Hepatocyte (in vitro differentiated cells): Measurements from ENCODE around the gene RSPO4. TPM values are rescaled to one million over a fixed set of nuclear protein-coding genes. Genes with fewer than 3 reads are reported as not detected.
"Not testable (repeated sequence)": the region's sequence is repeated elsewhere in the genome, so short reads cannot be mapped to it uniquely, and the experiment has no call there.

Experiments used
- DNase-seq: peaks from one replicate; pipeline ENCODE4 v3.0.0-alpha.2; 2016; ENCODE audit warnings: low spot score
- H2AFZ ChIP-seq: fragments of 200-600 bp; sonication (generic); 2 replicates; pipeline ENCODE4 v1.6.0; 2016; ENCODE audit warnings: antibody characterized with exemption, mild to moderate bottlenecking
- H3K27ac ChIP-seq: fragments of 200-600 bp; sonication (generic); 2 replicates; pipeline ENCODE4 v1.5.1; 2016; ENCODE audit warnings: mild to moderate bottlenecking
- H3K27me3 ChIP-seq: fragments of 200-600 bp; sonication (generic); 2 replicates; pipeline ENCODE4 v1.6.1; 2016
- H3K36me3 ChIP-seq: fragments of 200-600 bp; sonication (generic); replicated peaks from 2 replicates; pipeline ENCODE4 v1.5.1; 2016; ENCODE audit warnings: low read depth; ENCODE audit not compliant: insufficient read depth
- H3K4me1 ChIP-seq: fragments of 200-600 bp; sonication (generic); 2 replicates; pipeline ENCODE4 v1.5.1; 2016; ENCODE audit warnings: mild to moderate bottlenecking, moderate library complexity; ENCODE audit not compliant: insufficient read depth
- H3K4me2 ChIP-seq: fragments of 200-600 bp; sonication (generic); 2 replicates; pipeline ENCODE4 v1.6.0; 2016
- H3K4me3 ChIP-seq: fragments of 200-600 bp; sonication (generic); 2 replicates; pipeline ENCODE4 v1.5.1; 2016; ENCODE audit warnings: mild to moderate bottlenecking
- H3K79me2 ChIP-seq: fragments of 200-600 bp; sonication (generic); 2 replicates; pipeline ENCODE4 v1.6.0; 2017; ENCODE audit warnings: mild to moderate bottlenecking
- H3K9me2 ChIP-seq: fragments of 200-600 bp; sonication (generic); replicated peaks from 2 replicates; pipeline ENCODE4 v1.6.0; 2017; ENCODE audit warnings: mild to moderate bottlenecking; ENCODE audit not compliant: insufficient read depth
- H3K9me3 ChIP-seq: fragments of 200-600 bp; sonication (generic); 2 replicates; pipeline ENCODE4 v1.5.1; 2016; ENCODE audit warnings: low read depth, mild to moderate bottlenecking
- H4K20me1 ChIP-seq: fragments of 200-600 bp; sonication (generic); 2 replicates; pipeline ENCODE4 v1.6.0; 2016; ENCODE audit warnings: mild to moderate bottlenecking; ENCODE audit not compliant: insufficient read depth, poor library complexity, severe bottlenecking
- CTCF ChIP-seq: fragments of 200-600 bp; sonication (generic); IDR thresholded peaks from 2 replicates; pipeline ENCODE4 v1.5.1; 2016; ENCODE audit warnings: antibody characterized with exemption, mild to moderate bottlenecking; ENCODE audit not compliant: poor library complexity
- EZH2 ChIP-seq: fragments of 200-600 bp; sonication (generic); IDR thresholded peaks from 2 replicates; pipeline ENCODE4 v1.6.1; 2016; ENCODE audit warnings: antibody characterized with exemption, mild to moderate bottlenecking, borderline replicate concordance
- EZH2phosphoT487 ChIP-seq: fragments of 200-600 bp; sonication (generic); IDR thresholded peaks from one replicate; pipeline ENCODE4 v1.6.1; 2018; ENCODE audit warnings: antibody characterized with exemption, mild to moderate bottlenecking, low read depth, moderate library complexity; ENCODE audit not compliant: unreplicated experiment, severe bottlenecking
- WGBS: methylation state at CpG from one replicate; pipeline ENCODE4 v1.1.6; 2016; ENCODE audit warnings: low lambda C conversion rate; ENCODE audit errors: missing lambda C conversion rate; 5-methylcytosine and 5-hydroxymethylcytosine counted together
- polyA plus RNA-seq: library from polyadenylated mRNA; unstranded; fragments of >200 nt; fragmentation: Nextera tagmentation; extraction: Ambion mirVana; gene quantifications from 2 replicates; pipeline ENCODE4 v1.2.1, GENCODE V29; 2016
- total RNA-seq: library from RNA; depleted of rRNA; stranded (reverse); fragments of >200 nt; gene quantifications from 2 replicates; pipeline ENCODE4 v1.2.3, GENCODE V29; 2014

RSPO4 gene
- total and polyA plus RNA-seq, 2 experiments from 2014 or later: 0.41 to 0.57 TPM

- Histone ChIP-seq H3K27ac (no peak overlapping the region), H3K79me2 (no peaks in the 10 kb centered on the region), H3K9me2 (no peaks in the 10 kb centered on the region), H2AFZ (no peak overlapping the region), H3K4me3 (no peak overlapping the region), H3K27me3 (no peaks in the 10 kb centered on the region), H3K4me2 (no peak overlapping the region), H3K36me3 (no peaks in the 10 kb centered on the region), H3K9me3 (no peaks in the 10 kb centered on the region), H3K4me1 (no peaks in the 10 kb centered on the region), H4K20me1 (no peaks in the 10 kb centered on the region)
- no peak for DNase-seq
- no peak for TF ChIP-seq EZH2
- no peak for TF ChIP-seq EZH2phosphoT487
- no peak for TF ChIP-seq CTCF
- 83% methylated on average over 3 of the region's 3 CpGs for WGBS
These were observed 13.8 kb downstream of the RSPO4 start for GRCh38 chr20:988272-988671.

GRCh38 chr20:987677-988076, 14.4 kb downstream of the RSPO4 start:
- WGBS: 90% methylated on average over 2 of the region's 2 CpGs
- Histone ChIP-seq H3K27me3 (no peaks in the 10 kb centered on the region), H3K4me2 (no peak overlapping the region), H3K36me3 (no peaks in the 10 kb centered on the region), H3K9me3 (no peaks in the 10 kb centered on the region), H3K9me2 (no peaks in the 10 kb centered on the region), H3K27ac (no peak overlapping the region), H3K79me2 (no peaks in the 10 kb centered on the region), H4K20me1 (no peaks in the 10 kb centered on the region), H2AFZ (no peak overlapping the region), H3K4me3 (no peak overlapping the region), H3K4me1 (no peaks in the 10 kb centered on the region)
- TF ChIP-seq CTCF (no peak), EZH2 (no peak), EZH2phosphoT487 (no peak)
- no peak for DNase-seq

GRCh38 chr20:986733-987355, 15.3 kb downstream of the RSPO4 start:
- no peak overlapping the region for H2AFZ ChIP-seq
- H4K20me1 ChIP-seq: no peaks in the 10 kb centered on the region
- H3K36me3 ChIP-seq: no peaks in the 10 kb centered on the region
- no peak overlapping the region for H3K4me2 ChIP-seq
- no peaks in the 10 kb centered on the region for H3K27me3 ChIP-seq
- H3K4me1 ChIP-seq: no peaks in the 10 kb centered on the region
- no peaks in the 10 kb centered on the region for H3K9me3 ChIP-seq
- no peak for DNase-seq
- WGBS: 74% methylated on average over 4 of the region's 4 CpGs
- TF ChIP-seq EZH2phosphoT487 (no peak), EZH2 (no peak), CTCF (no peak)
- no peak overlapping the region for H3K4me3 ChIP-seq
- H3K79me2 ChIP-seq: no peaks in the 10 kb centered on the region
- H3K9me2 ChIP-seq: no peaks in the 10 kb centered on the region
- no peak overlapping the region for H3K27ac ChIP-seq

GRCh38 chr20:984994-985393, 17.1 kb downstream of the RSPO4 start:
- not testable (repeated sequence) for H3K4me1 ChIP-seq, H3K4me2 ChIP-seq, H3K27ac ChIP-seq, H3K9me3 ChIP-seq, H3K4me3 ChIP-seq, H3K36me3 ChIP-seq, H4K20me1 ChIP-seq, H2AFZ ChIP-seq, H3K9me2 ChIP-seq, DNase-seq, H3K79me2 ChIP-seq, H3K27me3 ChIP-seq
- 92% methylated on average over 1 of the region's 1 CpG for WGBS
